Heart right ventricle (tissue), 16 donors: ENCODE measurements around the gene RNASE1. TPM values are rescaled to one million over a fixed set of nuclear protein-coding genes. Genes with fewer than 3 reads are reported as not detected.
A peak's percentile ranks its signal among the peaks of the same experiment; 100 is the strongest.

Experiments used
- ATAC-seq, 8 donors: fragments of 200-7000 bp; cut with Tn5 transposase; one replicate each; pipeline ENCODE4 v1.9.1; 2020; ENCODE audit warnings: mild to moderate bottlenecking in 8 of 8, moderate library complexity in 8 of 8, moderate number of reproducible peaks in 1 of 8
- DNase-seq, 2 donors: peaks; one replicate each; pipeline ENCODE4 v3.0.0-alpha.2; 2020
- H3K27ac ChIP-seq, 10 donors: fragments of 200-600 bp; sonication (generic) in 2 of 10; one replicate each; pipeline versions ENCODE4 v1.5.0 to v1.8.0; 2020 to 2022; ENCODE audit warnings: mild to moderate bottlenecking in 3 of 10
- H3K27me3 ChIP-seq, 7 donors: fragments of 200-600 bp; one replicate each; pipeline ENCODE4 v1.8.0; 2021 to 2022; ENCODE audit warnings: mild to moderate bottlenecking in 2 of 7
- H3K36me3 ChIP-seq, 9 donors: fragments of 200-600 bp; sonication (generic) in 1 of 9; one replicate each; pipeline versions ENCODE4 v1.5.0 to v1.8.0; 2020 to 2022; ENCODE audit warnings: mild to moderate bottlenecking in 2 of 9
- H3K4me1 ChIP-seq, 9 donors: fragments of 200-600 bp; sonication (generic) in 1 of 9; one replicate each; pipeline versions ENCODE4 v1.5.0 to v1.8.0; 2020 to 2022; ENCODE audit warnings: mild to moderate bottlenecking in 4 of 9
- H3K4me3 ChIP-seq, 10 donors: fragments of 200-600 bp; sonication (generic) in 2 of 10; one replicate each; pipeline versions ENCODE4 v1.5.0 to v1.8.0; 2020 to 2022; ENCODE audit warnings: mild to moderate bottlenecking in 7 of 10, moderate library complexity in 2 of 10
- H3K9me3 ChIP-seq, 11 donors: fragments of 200-600 bp in 10 of 11; sonication (generic) in 2 of 11; one replicate each; pipeline versions ENCODE4 v1.5.0 to v1.8.0; 2013 to 2022; ENCODE audit warnings: mild to moderate bottlenecking in 2 of 11, control low read depth in 1 of 11, moderate library complexity in 1 of 11
- CTCF ChIP-seq, 9 donors: fragments of 200-600 bp; sonication (generic) in 2 of 9; IDR thresholded peaks; one replicate each; pipeline versions ENCODE4 v1.5.0 to v1.8.0; 2021 to 2022; ENCODE audit warnings: antibody characterized with exemption in 9 of 9, mild to moderate bottlenecking in 5 of 9, moderate library complexity in 1 of 9
- WGBS, 2 donors: extraction: QIAGEN DNeasy Blood & Tissue Kit; methylation state at CpG; one replicate each; pipeline ENCODE4 v1.1.7; 2013; ENCODE audit warnings: inconsistent platforms in 1 of 2; 5-methylcytosine and 5-hydroxymethylcytosine counted together
- intact Hi-C, 10 donors: fragments of 100-400 bp; cut with DNase I; formaldehyde crosslinking; loops; one replicate each; pipeline versions ENCODE4 v1.11.1 to v1.14.2; 2022
- polyA plus RNA-seq, 2 donors: library from polyadenylated mRNA; stranded (reverse); fragments of 200-250 nt; gene quantifications; one replicate each; pipeline ENCODE4 v1.2.3, GENCODE V29; 2013
- total RNA-seq, 10 donors: library from RNA; stranded (reverse); fragmentation: NEBNext Ultra II Directional in 3 of 10; extraction: Animal tissue kit (Norgen Biotek cat#: 25700) in 3 of 10; gene quantifications; one replicate each; pipeline versions ENCODE4 v1.2.1 to v1.2.4, GENCODE V29; 2021 to 2023
- donor health status: Arrhythmogenic right ventricular cardiomyopathy.
- donor health status: ischemic (EF 13 %, LVEDD 7.1; RV severe dilation, severe dysfunction).
- donor health status: healthy with polysubstance abuse.
- donor health status: DM: no; HTN: yes; CAD: no.
- donor health status: DM: no; HTN: no; CAD: no.
- donor health status: ischemic (EF 25% LVEDD 6.9; RV normal size, moderate dysfunction).
- donor health status: ischemic (EF 25% LVEDD 5.7; RV mildly dilated, moderate dysfunction).
- donor health status: healthy.
- donor health status: DM: yes; HTN: yes; CAD: no.
- donor health status: Ischemic cardiomyopathy.
- donor health status: ischemic (EF 35%, LVEDD 5.7; RV mildly dilated, moderate dysfunction).
- donor health status: nonischemic (EF 11% LVEDD 7.7; RV severe dilation, severe dysfunction).
- donor health status: DM: yes; HTN: yes; CAD: no.
- donor health status: PGD.
- donor health status: ischemic (EF 29% LVEDD 5.4; RV normal size, mild dysfunction).
- donor health status: nonischemic (EF 23%, LVEDD 6.1; RV moderate dilation, normal function).

RNASE1 gene
- total and polyA plus RNA-seq, 12 donors = 92.1 to 490 (median 180) TPM

DNA sequence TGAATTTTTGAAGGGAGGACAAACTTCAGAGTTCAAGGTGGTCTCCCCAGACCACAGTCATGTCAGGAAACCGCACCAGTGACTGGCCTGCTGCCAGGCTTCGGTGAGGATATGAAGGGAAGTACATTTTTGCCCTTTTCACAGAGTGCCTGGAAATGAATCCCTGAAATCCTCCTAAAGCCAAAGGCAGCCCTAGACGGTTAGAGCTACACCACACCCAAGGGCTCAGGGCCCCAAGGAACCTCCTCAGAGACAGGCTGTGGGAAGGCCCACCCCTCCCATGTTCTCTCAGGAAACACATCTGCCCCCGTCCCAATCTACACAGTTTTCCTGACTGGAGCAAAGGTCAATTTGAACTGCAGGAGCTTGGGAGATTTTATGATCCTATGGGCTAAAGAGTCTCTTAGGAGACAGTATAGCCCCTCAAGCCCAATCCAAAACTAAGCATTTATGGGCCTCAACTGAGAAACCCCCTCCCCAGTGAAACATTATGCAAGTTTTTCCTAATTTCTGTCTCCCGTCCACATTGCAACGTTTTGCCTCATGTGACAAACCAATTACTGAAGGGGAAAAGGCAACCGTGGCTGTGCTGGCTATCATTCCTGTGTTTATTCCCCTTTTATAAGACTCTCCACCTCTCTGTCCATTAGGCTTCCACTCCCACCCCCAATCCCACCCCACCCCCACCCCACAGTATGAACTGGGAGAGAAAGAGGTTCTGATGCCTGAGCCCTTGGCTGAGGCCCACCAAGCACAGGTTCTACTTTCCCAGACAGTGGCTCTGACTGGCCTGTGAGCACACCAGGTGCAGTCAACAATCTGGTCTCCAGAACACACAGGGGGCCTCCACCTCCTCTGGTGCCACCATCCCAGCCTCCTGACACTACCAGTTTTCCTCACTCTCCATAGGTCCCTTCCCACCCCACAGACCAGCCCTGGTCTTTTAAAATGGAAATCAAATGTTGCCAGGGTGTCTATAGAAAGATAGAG lies 9.6 kb upstream of the RNASE1 start:
- 36 to 50% methylated on average over 7 of the region's 7 CpGs for WGBS, 2 donors
- H3K27ac ChIP-seq = peak overlapping the region in 4 of 10 donors; percentile 5 to 75 (median 33)
- peak in 1 of 2 donors; percentile 33 for DNase-seq
- no peaks in the 10 kb centered on the region for H3K36me3 ChIP-seq
- ATAC-seq = peak in 5 of 8 donors; percentile 38 to 52 (median 41)
- H3K4me1 ChIP-seq = peaks cover 0 to 30% (median 7%) of the 10 kb centered on the region in 9 donors
- no peak overlapping the region for H3K4me3 ChIP-seq
- no peaks in the 10 kb centered on the region for H3K9me3 ChIP-seq
- intact Hi-C loops = no loop called here
- no peaks in the 10 kb centered on the region for H3K27me3 ChIP-seq
- no peak for TF ChIP-seq CTCF (IDR thresholded peaks at IDR 0.05)

DNA sequence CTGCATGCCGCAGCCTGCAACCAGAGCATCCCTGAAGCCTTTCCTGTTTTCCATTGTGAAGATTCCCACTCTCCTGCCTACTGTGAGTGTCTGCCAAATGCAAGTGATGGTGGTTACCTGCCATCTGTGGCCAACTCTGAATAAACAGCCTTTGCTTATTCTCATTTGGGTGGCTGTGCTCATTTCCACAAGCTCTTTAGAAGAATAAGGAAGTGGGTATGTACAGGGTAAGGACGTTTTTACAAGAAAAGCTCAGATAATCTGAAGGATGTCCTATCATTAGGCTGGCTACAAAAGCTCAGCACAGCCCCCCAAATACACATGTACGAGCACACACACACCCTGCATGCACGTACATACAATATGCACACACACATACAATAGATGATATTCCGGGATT lies 7.3 kb upstream of the RNASE1 start:
- H3K27me3 ChIP-seq = no peaks in the 10 kb centered on the region
- 81 to 83% methylated on average over 5 of the region's 5 CpGs for WGBS, 2 donors
- H3K4me1 ChIP-seq = peaks cover 0 to 27% (median 7%) of the 10 kb centered on the region in 9 donors
- no peak overlapping the region for H3K4me3 ChIP-seq
- H3K9me3 ChIP-seq = no peaks in the 10 kb centered on the region
- DNase-seq = no peak
- ATAC-seq = no peak
- no peak overlapping the region for H3K27ac ChIP-seq
- intact Hi-C loops = loop anchor here in 2 of 10 donors (10.0 kb wide), 3 partner anchors 45 to 475 kb away; partner anchors contain the start of gene CCNB1IP1 (in 1 of the 2)
- no peak for TF ChIP-seq CTCF (IDR thresholded peaks at IDR 0.05)
- no peaks in the 10 kb centered on the region for H3K36me3 ChIP-seq

DNA sequence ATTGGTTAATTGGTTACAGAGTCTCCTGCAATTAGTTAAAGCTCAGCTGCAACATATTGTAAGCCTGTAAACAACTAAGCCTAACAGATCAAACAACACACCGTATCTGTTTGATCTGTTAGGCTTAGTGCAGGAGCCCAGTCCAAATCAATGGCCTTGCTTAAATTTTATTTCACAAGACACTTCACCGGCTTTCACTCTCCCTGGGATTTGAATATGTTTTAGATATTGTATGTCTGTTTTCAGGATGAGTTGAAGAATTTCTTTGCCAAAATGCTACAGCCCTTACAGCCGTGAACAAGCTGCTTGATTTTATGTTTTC lies 5.5 kb upstream of the RNASE1 start:
- 83 to 91% methylated on average over 3 of the region's 3 CpGs for WGBS, 2 donors
- intact Hi-C loops = loop anchor here in 2 of 10 donors (10.0 kb wide), 3 partner anchors 47 to 473 kb away; partner anchors contain the start of gene CCNB1IP1 (in 1 of the 2)
- no peak for ATAC-seq

More for the DNA sequence above, 5.5 kb upstream of the RNASE1 start:
- Histone ChIP-seq H3K27ac (no peak overlapping the region), H3K4me1 (peaks cover 0 to 31% (median 12%) of the 10 kb centered on the region in 9 donors), H3K27me3 (no peaks in the 10 kb centered on the region), H3K9me3 (no peaks in the 10 kb centered on the region), H3K36me3 (no peaks in the 10 kb centered on the region), H3K4me3 (no peak overlapping the region)
- TF ChIP-seq CTCF (IDR thresholded peaks at IDR 0.05) = no peak
- no peak for DNase-seq
